HG02610 (cell line): Measurements from ENCODE around the gene AK2.
"Not testable (repeated sequence)": the region's sequence is repeated elsewhere in the genome, so short reads cannot be mapped to it uniquely, and the experiment has no call there.

Experiments used
- ATAC-seq: cut with Tn5 transposase; IDR thresholded peaks from one replicate; pipeline ENCODE4 v1.9.1; 2021; ENCODE audit warnings: mild to moderate bottlenecking, moderate library complexity; ENCODE audit not compliant: unreplicated experiment

The AK2 gene

DNA sequence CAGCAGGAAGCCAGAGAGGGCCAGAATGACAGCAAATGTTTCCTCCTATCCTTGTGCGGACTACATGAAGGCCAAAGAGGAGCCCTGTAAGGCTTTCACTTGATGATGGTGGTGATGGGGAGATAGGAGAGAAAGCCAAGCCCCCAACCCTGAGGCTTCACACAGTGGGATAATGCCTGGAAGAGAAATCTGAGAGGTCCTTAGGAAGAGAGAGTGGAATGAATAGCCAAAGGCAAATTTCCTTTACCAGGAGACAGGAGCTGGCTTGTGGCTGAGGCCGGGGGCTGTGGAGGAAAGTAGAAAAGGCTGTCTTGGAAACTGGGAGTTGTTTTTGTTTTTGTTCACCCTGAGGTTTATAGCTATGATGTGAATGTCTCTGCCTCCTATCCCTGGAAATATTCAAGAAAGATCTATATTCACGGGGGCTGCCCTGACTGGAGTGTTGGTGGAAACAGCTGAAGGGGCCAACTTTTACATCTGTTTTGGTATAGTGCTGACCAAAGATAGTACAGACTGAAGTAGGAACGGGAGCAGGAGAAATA lies 59.1 kb downstream of the AK2 start:
- no peak for ATAC-seq

- not testable (repeated sequence) for ATAC-seq
Measured at GRCh38 chr1:32975055-32975454, 61.6 kb downstream of the AK2 start.

DNA sequence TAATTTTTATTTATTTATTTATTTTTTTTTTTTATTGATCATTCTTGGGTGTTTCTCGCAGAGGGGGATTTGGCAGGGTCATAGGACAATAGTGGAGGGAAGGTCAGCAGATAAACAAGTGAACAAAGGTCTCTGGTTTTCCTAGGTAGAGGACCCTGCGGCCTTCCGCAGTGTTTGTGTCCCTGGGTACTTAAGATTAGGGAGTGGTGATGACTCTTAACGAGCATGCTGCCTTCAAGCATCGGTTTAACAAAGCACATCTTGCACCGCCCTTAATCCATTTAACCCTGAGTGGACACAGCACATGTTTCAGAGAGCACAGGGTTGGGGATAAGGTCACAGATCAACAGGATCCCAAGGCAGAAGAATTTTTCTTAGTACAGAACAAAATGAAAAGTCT lies 63.2 kb downstream of the AK2 start:
- not testable (repeated sequence) for ATAC-seq

GRCh38 chr1:32972814-32973428 lies 63.8 kb downstream of the AK2 start:
- no peak for ATAC-seq

- no peak for ATAC-seq
Measured at GRCh38 chr1:32971576-32971975, 65.1 kb downstream of the AK2 start.

DNA sequence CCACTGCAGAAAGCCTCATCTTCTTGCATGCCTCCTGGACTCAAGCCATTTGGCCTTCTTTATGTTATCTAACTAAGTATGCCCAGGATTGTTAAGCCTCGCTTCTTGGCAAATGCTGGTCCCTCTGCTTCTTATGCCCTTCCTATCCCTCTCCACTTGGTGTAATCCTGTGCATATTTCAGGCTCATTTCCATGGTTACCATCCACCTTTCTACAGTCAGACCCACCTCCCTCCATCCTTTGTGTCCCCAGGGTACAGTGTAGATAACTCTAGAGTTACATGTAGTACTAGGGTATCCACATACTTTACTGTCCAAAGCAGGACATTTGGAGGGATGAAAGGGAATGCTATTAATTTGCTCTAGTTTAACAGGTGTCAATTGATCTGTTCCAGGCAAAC lies 65.5 kb downstream of the AK2 start:
- no peak for ATAC-seq

DNA sequence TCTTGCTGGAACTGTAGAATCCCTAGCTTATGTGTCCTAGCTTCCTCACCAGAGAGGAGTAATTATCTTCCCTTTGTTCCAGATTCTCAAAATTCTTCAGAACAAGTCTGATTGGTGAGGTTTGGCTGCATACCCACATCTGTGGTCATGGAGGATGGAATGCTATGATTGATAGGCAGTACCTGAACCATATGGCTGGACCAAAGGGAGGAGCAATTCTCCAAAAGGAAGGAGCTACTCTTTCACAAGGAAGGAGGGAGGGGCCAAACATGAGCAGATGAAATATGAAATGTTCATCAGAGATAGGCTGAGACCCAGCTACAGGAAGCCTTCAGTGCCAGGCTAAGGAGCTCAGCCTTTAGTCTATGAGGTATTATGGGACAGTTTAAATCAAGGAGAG lies 67.1 kb downstream of the AK2 start:
- no peak for ATAC-seq

- ATAC-seq: no peak
Measured at GRCh38 chr1:32967888-32968568, 68.7 kb downstream of the AK2 start.

DNA sequence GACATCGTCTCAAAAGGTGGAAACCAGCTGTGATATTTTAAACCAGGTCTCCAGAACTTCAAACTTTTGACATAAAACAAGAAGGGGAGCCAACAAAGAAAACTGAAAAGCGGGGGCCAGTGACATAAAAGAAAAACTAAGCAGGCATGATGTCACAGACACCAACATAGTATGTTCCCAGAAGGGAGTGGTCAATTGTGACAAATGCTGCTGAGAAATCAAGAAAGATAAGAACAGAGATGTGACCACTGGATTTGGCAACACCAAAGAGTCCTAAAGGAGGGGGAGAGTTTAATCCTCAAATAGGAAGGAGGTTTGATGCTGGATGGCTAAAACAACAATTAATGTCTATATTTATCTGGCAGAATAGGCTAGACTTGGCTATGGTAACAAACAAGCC lies 69.8 kb downstream of the AK2 start:
- ATAC-seq: no peak

- ATAC-seq: no peak
Measured at GRCh38 chr1:32965251-32965747, 71.4 kb downstream of the AK2 start.

DNA sequence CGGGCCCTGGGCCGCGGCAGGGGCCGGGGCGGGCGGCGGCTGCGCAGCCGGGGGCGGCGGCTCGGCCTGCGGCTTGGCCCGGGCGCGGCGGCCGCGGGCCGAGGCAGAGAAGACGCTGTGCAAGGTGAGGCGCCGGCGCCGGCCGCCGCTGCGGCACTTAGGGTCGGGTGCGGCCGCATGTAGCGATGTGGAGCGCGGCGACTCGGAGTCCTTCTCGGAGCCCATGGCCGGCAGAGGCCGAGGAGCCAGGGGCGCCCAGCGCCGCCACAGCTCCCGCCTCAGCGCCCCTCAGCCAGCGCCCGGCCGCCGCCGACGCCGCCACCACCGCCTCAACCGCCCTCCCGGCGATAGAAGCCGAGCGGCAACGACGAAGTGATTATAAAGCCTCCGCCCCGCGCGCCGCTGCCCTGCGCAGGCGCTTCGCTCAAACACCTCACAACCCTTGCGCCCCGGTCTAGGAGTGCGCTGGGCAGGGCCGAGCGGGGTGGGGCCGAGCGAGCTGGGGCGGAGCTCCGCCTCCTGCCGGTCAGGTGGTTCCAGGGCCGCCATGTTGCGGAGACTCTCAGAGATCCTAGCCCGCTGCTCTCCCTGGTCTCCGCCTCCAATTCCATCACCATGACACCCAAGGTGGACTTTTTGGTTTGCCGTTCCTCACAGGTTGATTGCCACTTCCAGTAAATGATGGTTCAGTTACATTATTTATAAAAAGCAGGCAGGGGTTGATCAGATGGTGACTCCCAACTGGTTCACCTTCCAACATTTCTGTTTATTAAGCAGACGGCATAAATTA lies 72.0 kb downstream of the AK2 start, which contains the start of gene RNF19B:
Gene RNF19B (minus strand): TSS at position 349 of the 790 bp plus-strand sequence. CDS start 124 bp downstream, at position 225.
- peak; percentile 86 for ATAC-seq

DNA sequence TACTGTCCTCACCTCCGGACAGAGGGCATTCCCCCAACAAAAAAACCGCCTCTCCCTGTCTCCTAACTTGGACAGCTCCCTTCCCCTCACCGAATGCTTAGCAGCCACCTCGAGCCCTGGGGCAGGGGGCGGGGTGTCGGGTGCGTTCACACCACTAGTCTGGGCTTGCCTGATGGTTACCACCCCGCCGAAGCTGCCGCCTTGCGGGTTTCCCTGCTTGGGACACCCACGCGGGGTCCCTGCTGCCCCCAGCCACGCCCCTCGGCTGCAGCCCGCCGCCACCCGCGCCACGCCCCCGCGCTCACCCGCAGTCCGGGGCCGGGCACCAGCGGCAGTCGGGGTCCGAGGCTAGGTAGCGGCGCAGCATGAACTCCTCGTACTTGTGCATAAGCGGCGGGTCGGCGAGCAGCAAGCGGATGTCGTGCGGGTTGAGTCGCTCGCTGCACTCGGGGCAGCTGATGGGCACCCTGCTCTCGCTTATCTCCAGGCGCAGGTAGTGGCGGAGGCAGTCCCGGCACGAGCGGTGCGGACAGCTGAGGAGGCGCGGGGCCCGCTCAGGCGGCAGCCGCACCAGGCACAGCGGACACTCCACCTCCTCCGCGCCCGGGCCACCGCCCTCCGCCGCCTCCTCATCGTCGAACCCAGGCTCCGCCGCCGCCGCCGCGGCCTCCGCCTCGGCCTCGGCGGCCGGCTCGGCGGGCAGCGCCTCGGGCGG lies 72.8 kb downstream of the AK2 start:
- peak; percentile 21 for ATAC-seq

DNA sequence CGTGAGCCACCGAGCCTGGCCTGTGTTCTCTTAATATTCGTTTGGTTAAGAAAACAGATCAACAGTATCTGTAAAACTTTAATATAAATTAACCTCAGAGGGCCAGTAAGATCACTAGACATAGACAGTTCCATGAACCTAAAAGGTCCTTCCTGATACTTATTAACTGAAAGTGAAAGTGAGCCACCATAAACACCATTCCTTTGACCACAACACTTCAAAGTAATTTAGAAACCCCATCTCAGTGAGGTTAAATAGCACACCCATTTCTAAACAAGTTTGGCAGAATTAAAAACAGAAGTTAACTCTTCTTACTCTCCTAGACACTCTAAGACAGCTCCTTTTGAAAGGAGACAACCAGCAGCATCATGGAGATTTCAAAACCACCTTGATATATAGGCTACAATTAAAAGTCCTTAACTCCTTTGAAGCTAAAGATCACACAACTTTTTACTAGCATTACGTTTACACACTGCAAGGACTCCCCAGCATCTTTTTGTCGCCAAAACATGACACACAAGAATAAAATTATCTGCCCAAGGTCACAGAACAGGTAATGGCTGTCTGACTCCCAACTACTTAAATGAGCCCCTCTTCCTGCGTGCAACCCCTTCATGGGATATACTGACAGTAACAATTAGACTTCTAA lies 74.3 kb downstream of the AK2 start:
- ATAC-seq: peak; percentile 23

DNA sequence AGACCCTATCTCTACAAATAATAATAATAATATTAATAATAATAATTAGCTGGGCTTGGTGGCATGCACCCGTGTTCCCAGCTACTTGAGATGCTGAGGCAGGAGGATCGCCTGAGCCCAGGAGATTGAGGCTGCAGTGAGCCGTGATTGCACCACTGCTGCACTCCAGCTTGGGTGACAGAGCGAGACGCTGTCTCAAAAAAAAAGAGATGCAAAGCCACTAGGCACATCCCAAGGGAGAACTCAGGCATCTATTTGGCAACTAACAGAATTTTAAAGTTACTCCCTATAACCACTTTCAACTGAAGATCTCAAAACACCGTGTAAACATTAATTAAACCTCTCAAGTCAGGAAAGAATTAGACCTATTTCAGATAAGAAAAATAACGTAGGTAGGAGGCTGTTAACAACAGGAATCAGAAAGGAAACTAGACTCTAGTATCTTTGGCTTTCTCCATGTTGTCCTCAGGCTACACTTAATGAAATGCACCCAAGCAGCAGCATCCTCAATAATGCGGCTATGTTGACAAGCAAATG lies 75.8 kb downstream of the AK2 start:
- no peak for ATAC-seq

GRCh38 chr1:32960342-32960741 lies 76.3 kb downstream of the AK2 start:
- no peak for ATAC-seq

DNA sequence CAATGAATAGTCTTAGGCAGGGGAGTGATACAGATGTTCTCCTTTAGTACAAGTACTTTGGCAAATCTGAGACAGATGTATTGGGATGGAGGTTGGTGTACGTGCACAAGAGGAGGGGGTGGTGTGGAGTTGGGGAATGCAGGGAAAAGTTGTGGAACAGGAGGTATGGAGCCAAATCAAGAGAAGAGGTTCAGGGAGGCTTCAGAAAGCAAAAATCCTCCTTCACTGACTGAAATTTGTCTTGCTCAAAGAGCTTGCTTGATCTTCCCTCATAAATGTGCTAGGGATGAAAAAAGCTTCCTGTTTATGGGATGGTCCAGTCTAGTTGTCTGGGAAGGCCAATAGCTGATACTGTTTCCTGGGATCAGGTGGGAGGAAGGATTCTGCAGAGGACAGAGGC lies 77.9 kb downstream of the AK2 start:
- ATAC-seq: no peak
